Measurements from ENCODE around the gene PUM1.
"Not testable (repeated sequence)": the region's sequence is repeated elsewhere in the genome, so short reads cannot be mapped to it uniquely, and the experiment has no call there.

The PUM1 gene

GRCh38 chr1:30995990-30996612 lies 69.4 kb downstream of the PUM1 start:
- no peak for DNase-seq (ENCODE audit: low read depth)

GRCh38 chr1:30991862-30992606 lies 73.5 kb downstream of the PUM1 start:
- no peak for DNase-seq (ENCODE audit: low read depth)

- DNase-seq (ENCODE audit: low read depth) = no peak
Observed at GRCh38 chr1:30990591-30990990, 74.9 kb downstream of the PUM1 start.

GRCh38 chr1:30988045-30988444 lies 77.5 kb downstream of the PUM1 start:
- DNase-seq (ENCODE audit: low read depth) = no peak

GRCh38 chr1:30986755-30987154 lies 78.8 kb downstream of the PUM1 start:
- no peak for DNase-seq (ENCODE audit: low read depth)

GRCh38 chr1:30984991-30985503 lies 80.5 kb downstream of the PUM1 start:
- no peak for DNase-seq (ENCODE audit: low read depth)

- no peak for DNase-seq (ENCODE audit: low read depth)
Observed at GRCh38 chr1:30984165-30984889, 81.2 kb downstream of the PUM1 start.

- DNase-seq (ENCODE audit: low read depth) = no peak
Observed at GRCh38 chr1:30982937-30983336, 82.6 kb downstream of the PUM1 start.

GRCh38 chr1:30982431-30982830 lies 83.1 kb downstream of the PUM1 start:
- DNase-seq (ENCODE audit: low read depth) = no peak

GRCh38 chr1:30981172-30981571 lies 84.3 kb downstream of the PUM1 start:
- DNase-seq (ENCODE audit: low read depth) = no peak

- no peak for DNase-seq (ENCODE audit: low read depth)
Observed at GRCh38 chr1:30977511-30977910, 88.0 kb downstream of the PUM1 start.

GRCh38 chr1:30977105-30977504 lies 88.4 kb downstream of the PUM1 start:
- DNase-seq (ENCODE audit: low read depth) = no peak

- no peak for DNase-seq (ENCODE audit: low read depth)
Observed at GRCh38 chr1:30976143-30976542, 89.4 kb downstream of the PUM1 start.

GRCh38 chr1:30975217-30975616 lies 90.3 kb downstream of the PUM1 start:
- DNase-seq (ENCODE audit: low read depth) = no peak

GRCh38 chr1:30974536-30974935 lies 91.0 kb downstream of the PUM1 start:
- no peak for DNase-seq (ENCODE audit: low read depth)

GRCh38 chr1:30972349-30972748 lies 93.2 kb downstream of the PUM1 start:
- DNase-seq (ENCODE audit: low read depth) = not testable (repeated sequence)

- DNase-seq (ENCODE audit: low read depth) = no peak
Observed at GRCh38 chr1:30971496-30971895, 94.0 kb downstream of the PUM1 start.

GRCh38 chr1:30969903-30970302 lies 95.6 kb downstream of the PUM1 start:
- DNase-seq (ENCODE audit: low read depth) = no peak

GRCh38 chr1:30968220-30968971 lies 97.1 kb downstream of the PUM1 start:
- DNase-seq (ENCODE audit: low read depth) = no peak

- DNase-seq (ENCODE audit: low read depth) = no peak
Observed at GRCh38 chr1:30966690-30967369, 98.7 kb downstream of the PUM1 start.

GRCh38 chr1:30965924-30966599 lies 99.5 kb downstream of the PUM1 start:
- DNase-seq (ENCODE audit: low read depth) = no peak

Measured in stimulated activated CD4-positive, alpha-beta T cell treated with anti-CD3 and anti-CD28 coated beads, Interleukin-2, amount 100 ng/mL, for 4 hours (primary cell).